ENCODE measurements around the gene ST8SIA3. TPM values are rescaled to one million over a fixed set of nuclear protein-coding genes. Genes with fewer than 3 reads are reported as not detected.

ST8SIA3 gene
- total RNA-seq, 1 donor = not detected

- no peak overlapping the region for H3K4me3 ChIP-seq (ENCODE audit: low read depth, low read length)
- no peak for DNase-seq (ENCODE audit: low read depth)
- no peak for TF ChIP-seq CTCF (IDR thresholded peaks at IDR 0.05; ENCODE audit: insufficient read depth, low read length)
Observed at GRCh38 chr18:57416542-57416941, 64.2 kb downstream of the ST8SIA3 start.

Other genes starting within 250 kb of the ST8SIA3 start
- gene BOD1L2, start 205.5 kb upstream of the ST8SIA3 start, total RNA-seq (ENCODE audit: low replicate concordance) = not detected in 2 replicates
- under 0.01 TPM in 2 replicates for gene ONECUT2, start 82.8 kb downstream of the ST8SIA3 start, total RNA-seq (ENCODE audit: low replicate concordance)
- 13.8 and 29.9 TPM in 2 replicates for gene FECH, start 234.1 kb downstream of the ST8SIA3 start, total RNA-seq (ENCODE audit: low replicate concordance)